Activated gamma-delta T cell treated with anti-CD3 and anti-CD28 coated beads, Interleukin-2, amount 50 U/mL, for 16 hours (primary cell): Measurements from ENCODE around the gene MEGF9.

Source experiments
- DNase-seq: peaks from one replicate; pipeline ENCODE4 v3.0.0-alpha.2; 2020; ENCODE audit warnings: low read depth

MEGF9 gene

GRCh38 chr9:120621941-120622340 is 92.3 kb downstream of the MEGF9 start:
- no peak for DNase-seq

GRCh38 chr9:120619751-120620655 is 94.3 kb downstream of the MEGF9 start:
- peak; percentile 42 for DNase-seq

GRCh38 chr9:120616966-120617935 is 97.0 kb downstream of the MEGF9 start:
- DNase-seq = no peak

- no peak for DNase-seq
These were observed 102.1 kb downstream of the MEGF9 start for GRCh38 chr9:120612218-120612617.

- DNase-seq = no peak
These were observed 102.6 kb downstream of the MEGF9 start for GRCh38 chr9:120611690-120612068.

- DNase-seq = no peak
These were observed 103.1 kb downstream of the MEGF9 start for GRCh38 chr9:120610975-120611689.

- DNase-seq = no peak
These were observed 104.6 kb downstream of the MEGF9 start for GRCh38 chr9:120609636-120610035.

- DNase-seq = no peak
These were observed 105.8 kb downstream of the MEGF9 start for GRCh38 chr9:120608421-120608820.

DNA sequence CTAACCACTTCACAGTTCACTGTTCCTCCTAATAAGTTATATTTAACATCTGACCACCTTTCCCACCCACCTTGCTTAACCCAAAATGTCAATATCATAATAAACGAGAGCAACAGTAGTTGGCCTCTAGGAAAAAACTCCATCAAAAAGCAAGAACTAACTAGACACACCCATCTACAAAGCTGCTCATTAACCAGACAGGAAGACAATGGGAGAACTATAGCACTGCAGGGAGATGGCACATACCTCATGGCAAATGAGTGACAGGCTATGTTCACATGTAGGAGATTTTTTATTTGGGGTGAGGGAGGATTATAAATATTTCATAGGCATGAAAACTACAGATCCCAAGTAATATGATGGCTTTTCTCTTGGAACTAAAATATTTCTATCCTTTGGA is 110.7 kb downstream of the MEGF9 start:
- DNase-seq = no peak

- DNase-seq = no peak
These were observed 111.3 kb downstream of the MEGF9 start for GRCh38 chr9:120603010-120603409.

GRCh38 chr9:120593955-120594277 is 120.4 kb downstream of the MEGF9 start:
- DNase-seq = no peak

DNA sequence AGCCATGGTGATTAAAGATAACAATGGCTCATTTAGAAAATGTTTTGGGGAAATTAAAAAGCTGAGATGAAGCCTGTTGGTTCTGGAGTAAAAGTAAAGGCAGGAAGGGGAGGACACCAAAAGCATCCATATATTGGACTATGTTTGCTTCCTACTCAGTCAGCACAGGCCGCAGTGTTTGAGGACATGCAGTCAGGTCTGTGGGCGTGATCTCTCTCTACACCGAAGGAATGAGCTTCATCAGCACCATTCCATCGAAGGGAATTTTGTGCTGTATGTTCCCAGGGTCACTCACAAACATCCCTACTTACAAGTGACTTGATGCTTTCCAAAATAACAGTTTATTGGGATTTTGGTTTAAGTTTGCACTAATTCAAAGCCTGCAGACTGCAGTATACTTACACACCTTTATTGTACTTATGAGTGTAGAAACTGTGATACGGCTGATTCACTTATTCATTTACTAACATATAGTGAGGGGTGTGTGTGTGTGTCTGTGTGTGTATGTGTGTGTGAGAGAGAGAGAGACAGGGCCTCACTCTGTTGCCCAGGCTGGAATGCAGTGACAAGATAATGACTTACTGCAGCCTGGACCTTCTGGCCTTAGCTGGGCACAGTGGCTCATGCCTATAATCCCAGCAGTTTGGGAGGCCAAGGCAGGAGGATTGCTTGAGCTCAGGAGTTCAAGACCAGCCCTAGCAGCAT is 120.9 kb downstream of the MEGF9 start:
- DNase-seq = no peak

DNA sequence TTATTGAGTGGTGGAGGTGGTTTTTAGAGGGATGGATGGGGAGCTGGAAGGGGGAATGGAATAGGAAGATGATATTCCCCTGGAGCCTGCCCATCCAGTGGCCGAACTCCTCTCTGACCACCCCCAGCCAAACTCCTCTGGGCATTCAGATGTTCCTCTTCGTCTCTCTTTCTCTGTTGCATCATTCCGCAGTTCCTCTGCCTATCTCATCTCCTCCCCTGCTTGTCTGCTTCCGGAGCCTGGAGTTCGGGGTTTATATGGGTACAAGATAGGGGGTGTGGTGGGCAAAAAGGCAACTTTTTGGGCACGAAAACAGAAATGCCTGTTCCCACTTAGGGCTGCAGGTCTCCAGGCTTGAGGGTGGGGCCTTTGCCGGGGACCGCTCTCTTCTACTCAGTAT is 122.1 kb downstream of the MEGF9 start:
- no peak for DNase-seq

DNA sequence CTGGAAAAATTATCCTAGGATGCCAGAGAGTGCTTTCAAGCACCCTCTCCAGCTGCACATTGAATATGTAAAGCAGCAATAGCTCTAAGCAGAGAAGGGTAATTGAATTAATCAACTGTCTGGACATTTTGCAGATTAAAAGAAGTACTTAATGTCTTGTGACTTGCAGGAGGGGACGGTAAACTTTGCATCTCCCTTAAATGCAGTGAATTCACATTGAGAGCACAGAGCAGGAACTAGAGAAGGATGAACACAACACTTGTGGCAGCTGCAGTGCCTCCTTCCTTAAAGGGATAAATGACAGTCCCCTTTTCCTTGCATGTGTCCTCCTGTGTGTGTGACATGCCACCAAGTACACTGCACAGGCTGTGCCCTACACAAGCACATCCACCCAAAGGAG is 126.9 kb downstream of the MEGF9 start:
- DNase-seq = no peak

DNA sequence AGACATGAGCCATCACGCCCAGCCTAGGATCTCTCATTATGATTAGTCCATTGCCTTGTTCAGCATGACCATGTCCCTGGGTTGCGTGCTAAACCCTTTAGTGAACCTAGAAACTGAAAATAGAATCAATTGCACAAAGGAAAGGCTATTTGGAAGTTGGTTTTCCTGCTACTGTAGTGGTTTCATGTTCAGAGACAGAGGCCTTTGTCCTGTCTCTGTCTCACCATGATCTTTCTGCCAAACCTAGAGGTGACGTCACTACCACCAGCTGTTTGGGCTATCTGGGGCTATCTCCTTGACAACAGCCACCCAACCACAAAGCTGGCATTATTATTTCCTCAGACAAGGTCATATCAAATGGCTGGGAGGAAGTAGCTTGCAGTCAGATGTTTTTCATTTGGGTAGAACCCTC is 130.3 kb downstream of the MEGF9 start:
- DNase-seq = no peak

- DNase-seq = peak; percentile 85
These were observed 134.0 kb downstream of the MEGF9 start, which contains the start of gene CDK5RAP2 for GRCh38 chr9:120580051-120580896. Gene CDK5RAP2, minus strand, starts transcription at chr9:120580167. Its CDS starts 189 bp downstream, at chr9:120579978.

DNA sequence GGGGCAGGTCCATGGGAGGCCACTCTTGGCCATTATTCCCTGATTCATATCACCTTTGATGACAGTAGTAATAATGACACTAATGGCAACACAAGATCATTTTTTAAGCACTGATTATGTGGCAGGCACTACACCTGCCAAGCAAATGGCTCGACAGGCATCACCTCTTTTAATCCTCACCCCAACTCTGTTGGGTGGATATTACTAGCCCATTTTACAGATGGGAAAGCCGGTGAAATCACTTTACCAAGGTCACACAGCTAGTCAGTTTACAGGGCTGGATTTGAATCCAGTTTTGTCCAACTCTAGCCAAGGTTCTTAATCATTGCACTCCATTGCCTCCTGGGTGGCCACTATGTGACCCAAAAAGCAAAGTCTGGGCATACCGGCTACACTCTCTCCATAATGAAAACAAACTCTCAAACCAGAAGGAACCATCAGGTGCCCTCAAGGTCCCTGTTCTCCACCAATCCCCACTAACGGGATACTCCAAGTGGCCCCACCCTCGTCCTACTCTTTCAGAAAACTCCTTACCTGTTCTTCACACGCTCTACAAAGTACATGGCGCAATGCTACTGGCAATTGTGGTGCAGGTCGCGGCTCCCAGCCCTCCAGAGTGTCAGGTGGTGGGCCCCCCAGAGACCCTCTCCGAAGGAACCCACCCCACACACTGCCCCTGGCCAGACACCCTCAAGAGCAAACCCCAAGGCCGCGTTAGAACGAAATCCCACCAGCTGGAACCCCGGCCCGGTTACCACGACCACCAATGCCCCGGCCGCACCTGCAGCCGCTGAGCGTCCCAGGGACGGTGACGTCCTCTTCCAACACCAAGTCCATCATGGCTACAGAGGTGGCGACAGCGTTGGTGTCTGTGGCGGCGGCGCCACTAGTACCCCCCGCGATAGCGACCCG is 134.9 kb downstream of the MEGF9 start:
- no peak for DNase-seq

GRCh38 chr9:120574473-120574872 is 139.8 kb downstream of the MEGF9 start:
- DNase-seq = no peak

GRCh38 chr9:120572472-120572871 is 141.8 kb downstream of the MEGF9 start:
- DNase-seq = no peak
